Esophagus squamous epithelium (tissue), 5 donors: ENCODE measurements around the gene LLPH. TPM values are rescaled to one million over a fixed set of nuclear protein-coding genes. Genes with fewer than 3 reads are reported as not detected.

Source experiments
- DNase-seq: peaks from one replicate; lab custom pipeline; 2025; lab: John Stamatoyannopoulos, UW
- H3K27ac ChIP-seq, 4 donors: fragments of 200-600 bp; sonication (generic); one replicate each; pipeline ENCODE4 v1.5.1; 2016 to 2019; ENCODE audit warnings: mild to moderate bottlenecking in 1 of 4
- H3K27me3 ChIP-seq, 4 donors: fragments of 200-600 bp; sonication (generic); 1 replicate in 3 of 4; 2 replicates in 1 of 4; pipeline versions ENCODE4 v1.5.1 to v1.6.0; 2017 to 2021; ENCODE audit warnings: antibody characterized with exemption in 1 of 4
- H3K36me3 ChIP-seq, 3 donors: fragments of 200-600 bp; sonication (generic); one replicate each; pipeline ENCODE4 v1.5.1; 2016 to 2019
- H3K4me1 ChIP-seq, 3 donors: fragments of 200-600 bp; sonication (generic); one replicate each; pipeline ENCODE4 v1.5.1; 2017 to 2019
- H3K4me3 ChIP-seq, 4 donors: fragments of 200-600 bp; sonication (generic); 1 replicate in 3 of 4; 2 replicates in 1 of 4; pipeline ENCODE4 v1.5.1; 2016 to 2019; ENCODE audit warnings: mild to moderate bottlenecking in 2 of 4, moderate library complexity in 1 of 4
- H3K9me3 ChIP-seq, 3 donors: fragments of 200-600 bp; sonication (generic); one replicate each; pipeline ENCODE4 v1.5.1; 2016 to 2019
- CTCF ChIP-seq, 6 experiments: fragments of 450-650 bp in 4 of 6; fragments of 200-600 bp in 2 of 6; sonication (generic) in 2 of 6; IDR thresholded peaks; one replicate each; pipeline ENCODE4 v1.5.1; 2016 to 2019; ENCODE audit warnings: antibody characterized with exemption in 6 of 6, mild to moderate bottlenecking in 4 of 6, moderate library complexity in 4 of 6
- POLR2A ChIP-seq, 4 donors: fragments of 450-650 bp; IDR thresholded peaks; one replicate each; pipeline ENCODE4 v1.6.1; 2017; ENCODE audit warnings: antibody characterized with exemption in 4 of 4, mild to moderate bottlenecking in 4 of 4, moderate library complexity in 3 of 4
- WGBS, 2 donors: methylation state at CpG; one replicate each; pipeline ENCODE4 v1.1.5; 2018; 5-methylcytosine and 5-hydroxymethylcytosine counted together
- intact Hi-C: fragments of 100-400 bp; cut with DNase I; formaldehyde crosslinking; loops from one replicate; pipeline ENCODE4 v1.15.0; 2022
- total RNA-seq, 4 donors: library from RNA; depleted of rRNA; stranded (reverse); fragments of >200 nt; gene quantifications; one replicate each; pipeline ENCODE4 v1.1.0, GENCODE V29; 2016
- donor health status: DM: yes; HTN: yes; CAD: no.

LLPH gene
- total RNA-seq, 4 donors from 2014 or later = 3.1 to 15.6 (median 9.1) TPM

DNA sequence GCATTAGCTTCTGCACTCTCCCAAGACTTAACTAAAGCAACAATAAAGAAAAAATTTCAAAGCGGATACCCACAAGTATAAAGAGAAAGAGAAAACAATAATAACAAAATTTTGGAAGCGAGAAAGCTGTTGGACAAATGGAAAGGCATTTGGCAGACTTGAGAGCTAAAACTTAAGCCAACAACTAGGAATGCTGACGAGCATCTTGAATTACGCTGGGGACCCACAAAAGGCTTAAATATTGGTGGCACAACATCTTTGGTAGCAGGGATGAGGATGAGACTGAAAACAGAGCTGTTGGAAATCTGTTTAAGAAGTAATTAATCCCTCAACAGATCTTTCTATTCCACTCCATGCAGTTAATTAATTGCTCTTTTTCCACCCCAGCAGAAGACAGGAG lies 49.8 kb downstream of the LLPH start:
- no peak overlapping the region for H3K4me3 ChIP-seq
- H3K27me3 ChIP-seq = no peaks in the 10 kb centered on the region
- H3K4me1 ChIP-seq = no peaks in the 10 kb centered on the region
- intact Hi-C loops = no loop called here
- no peak overlapping the region for H3K27ac ChIP-seq
- TF ChIP-seq POLR2A (IDR thresholded peaks at IDR 0.05) = no peak
- TF ChIP-seq CTCF (IDR thresholded peaks at IDR 0.05) = no peak
- no peaks in the 10 kb centered on the region for H3K9me3 ChIP-seq
- 68 to 74% methylated on average over 4 of the region's 4 CpGs for WGBS, 2 donors
- no peak for DNase-seq
- H3K36me3 ChIP-seq = no peaks in the 10 kb centered on the region

DNA sequence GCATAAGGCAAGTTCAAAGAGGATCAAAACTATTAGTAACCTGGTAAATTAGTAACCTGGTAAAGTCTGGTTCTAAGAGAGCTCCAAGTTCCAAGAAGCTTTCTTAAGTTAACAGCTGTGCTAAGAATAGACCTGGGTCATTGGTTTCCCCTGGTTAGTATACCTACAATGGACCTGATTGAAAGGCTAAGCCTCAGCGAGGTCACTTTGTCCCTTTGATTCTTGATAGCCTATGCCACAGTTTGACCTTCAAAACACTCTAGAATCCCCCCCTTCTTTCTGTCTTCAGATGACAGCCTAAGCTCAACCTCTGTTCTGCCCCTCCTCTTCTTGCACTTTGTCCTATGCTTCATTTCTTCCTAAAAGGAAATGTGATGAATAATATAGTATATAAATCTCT lies 53.0 kb downstream of the LLPH start:
- H3K4me1 ChIP-seq = no peaks in the 10 kb centered on the region
- WGBS, 2 donors = 70 to 85% methylated on average over 1 of the region's 1 CpG
- H3K4me3 ChIP-seq = no peak overlapping the region
- TF ChIP-seq CTCF (IDR thresholded peaks at IDR 0.05) (no peak), POLR2A (IDR thresholded peaks at IDR 0.05) (no peak)
- no peak for DNase-seq
- no peak overlapping the region for H3K27ac ChIP-seq
- H3K27me3 ChIP-seq = no peaks in the 10 kb centered on the region
- intact Hi-C loops = no loop called here
- H3K9me3 ChIP-seq = no peaks in the 10 kb centered on the region
- no peaks in the 10 kb centered on the region for H3K36me3 ChIP-seq

GRCh38 chr12:66074561-66074960 lies 56.0 kb downstream of the LLPH start:
- no peak for DNase-seq
- no peaks in the 10 kb centered on the region for H3K27me3 ChIP-seq
- no peaks in the 10 kb centered on the region for H3K4me1 ChIP-seq
- intact Hi-C loops = no loop called here
- H3K27ac ChIP-seq = no peak overlapping the region
- H3K9me3 ChIP-seq = no peaks in the 10 kb centered on the region
- H3K36me3 ChIP-seq = no peaks in the 10 kb centered on the region
- WGBS, 2 donors = 44 to 50% methylated on average over 2 of the region's 2 CpGs
- TF ChIP-seq CTCF (IDR thresholded peaks at IDR 0.05) (no peak), POLR2A (IDR thresholded peaks at IDR 0.05) (no peak)
- no peak overlapping the region for H3K4me3 ChIP-seq

DNA sequence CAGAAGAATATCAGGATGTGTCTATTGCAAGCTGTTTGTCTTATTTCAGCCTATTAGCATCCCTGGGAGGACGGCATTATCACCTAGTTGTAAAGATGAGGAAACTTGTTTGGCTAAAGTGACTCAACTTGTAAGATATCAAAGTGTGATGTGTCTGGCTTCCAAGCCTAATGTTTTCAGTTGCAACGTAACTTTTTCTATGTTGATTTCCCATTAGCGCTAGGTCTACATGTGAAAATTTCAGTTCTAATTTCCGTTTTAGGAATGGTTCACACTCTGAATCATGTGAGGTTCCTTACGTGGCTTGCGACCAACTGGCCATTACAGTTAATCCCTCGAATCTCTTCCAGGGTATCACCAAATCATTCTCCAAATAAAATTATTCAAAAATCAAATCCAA lies 58.0 kb downstream of the LLPH start:
- WGBS, 2 donors = 80 to 84% methylated on average over 7 of the region's 7 CpGs

DNA sequence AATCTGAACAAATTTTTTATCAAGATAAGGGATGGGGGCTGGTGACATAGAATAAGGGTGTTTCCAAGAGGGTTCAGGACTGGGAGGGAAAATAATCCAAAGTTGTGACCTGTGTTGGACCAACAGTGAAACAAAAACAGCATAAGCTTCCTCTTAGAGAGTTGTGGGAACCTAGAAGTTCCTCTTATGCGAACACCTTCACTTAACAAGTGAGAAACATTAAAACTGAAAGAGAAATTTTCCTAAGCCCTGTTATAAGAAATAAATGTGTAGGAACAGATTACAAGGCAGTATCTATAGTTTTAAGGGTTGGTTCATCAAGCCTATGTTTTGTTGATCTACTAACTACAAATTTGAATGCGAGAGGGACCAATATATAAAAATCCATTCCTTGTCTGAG lies 58.4 kb downstream of the LLPH start:
- WGBS, 2 donors = 75 to 81% methylated on average over 2 of the region's 2 CpGs
- H3K36me3 ChIP-seq = no peaks in the 10 kb centered on the region
- intact Hi-C loops = no loop called here

More for the DNA sequence above, 58.0 kb downstream of the LLPH start:
- no peaks in the 10 kb centered on the region for H3K4me1 ChIP-seq
- H3K9me3 ChIP-seq = no peaks in the 10 kb centered on the region
- no peaks in the 10 kb centered on the region for H3K27me3 ChIP-seq
- DNase-seq = no peak
- intact Hi-C loops = no loop called here
- TF ChIP-seq CTCF (IDR thresholded peaks at IDR 0.05) (no peak), POLR2A (IDR thresholded peaks at IDR 0.05) (no peak)
- no peaks in the 10 kb centered on the region for H3K36me3 ChIP-seq
- no peak overlapping the region for H3K27ac ChIP-seq
- H3K4me3 ChIP-seq = no peak overlapping the region

More for the DNA sequence above, 58.4 kb downstream of the LLPH start:
- no peak overlapping the region for H3K4me3 ChIP-seq
- no peaks in the 10 kb centered on the region for H3K9me3 ChIP-seq
- TF ChIP-seq CTCF (IDR thresholded peaks at IDR 0.05) (no peak), POLR2A (IDR thresholded peaks at IDR 0.05) (no peak)
- no peak overlapping the region for H3K27ac ChIP-seq
- no peaks in the 10 kb centered on the region for H3K4me1 ChIP-seq
- no peaks in the 10 kb centered on the region for H3K27me3 ChIP-seq
- DNase-seq = no peak
